Activated CD8-positive, alpha-beta T cell treated with anti-CD3 and anti-CD28 coated beads for 36 hours (primary cell): ENCODE measurements around the gene RAB5B. TPM values are rescaled to one million over a fixed set of nuclear protein-coding genes. Genes with fewer than 3 reads are reported as not detected.

Experiments used
- ATAC-seq: fragments of 200-7000 bp; cut with Tn5 transposase; one replicate; pipeline ENCODE4 v1.10.0; 2021; ENCODE audit warnings: mild to moderate bottlenecking, moderate library complexity
- CTCF ChIA-PET: fragments of 350-600 bp; sonication (Branson Sonifier 250); formaldehyde crosslinking; loops from one replicate; lab custom pipeline; 2021; ENCODE audit warnings: antibody characterized with exemption; lab: Charles Lee
- POLR2A ChIA-PET: fragments of 350-600 bp; sonication (Branson Sonifier 250); formaldehyde crosslinking; loops from one replicate; lab custom pipeline; 2021; ENCODE audit warnings: antibody characterized with exemption; lab: Charles Lee
- DNase-seq: peaks from one replicate; pipeline ENCODE4 v3.0.0-alpha.2; 2020
- H3K27ac Mint-ChIP-seq: one replicate; pipeline ENCODE4 v1.8.0; 2021; ENCODE audit warnings: mild to moderate bottlenecking, mixed read lengths
- H3K27me3 Mint-ChIP-seq: one replicate; pipeline ENCODE4 v1.8.0; 2021; ENCODE audit warnings: mixed read lengths
- H3K36me3 Mint-ChIP-seq: one replicate; pipeline ENCODE4 v1.8.0; 2021; ENCODE audit warnings: low read depth, mixed read lengths
- H3K4me1 Mint-ChIP-seq: one replicate; pipeline ENCODE4 v1.8.0; 2021; ENCODE audit warnings: low read depth, mixed read lengths
- H3K4me3 Mint-ChIP-seq: one replicate; pipeline ENCODE4 v1.8.0; 2021; ENCODE audit warnings: mild to moderate bottlenecking, moderate library complexity, mixed read lengths
- H3K9me3 Mint-ChIP-seq: one replicate; pipeline ENCODE4 v1.8.0; 2021; ENCODE audit warnings: mixed read lengths
- intact Hi-C: fragments of 100-400 bp; cut with micrococcal nuclease; formaldehyde crosslinking; loops from one replicate; pipeline ENCODE4 v1.10.0; 2022
- total RNA-seq, 2 experiments: library from RNA; stranded (reverse); gene quantifications; one replicate each; pipeline ENCODE4 v1.2.3, GENCODE V29; 2021
- TF ChIP-seq, protein P1 (sequence below): fragments of 200-600 bp; IDR thresholded peaks from one replicate; pipeline ENCODE4 v1.8.0; 2022; ENCODE audit warnings: antibody characterized with exemption, mild to moderate bottlenecking

RAB5B gene
- total RNA-seq, 2 experiments from 2014 or later = 26.0 to 32.4 TPM

- peaks cover 16% of the 10 kb centered on the region for H3K4me1 Mint-ChIP-seq
- H3K4me3 Mint-ChIP-seq = no peak overlapping the region
- ChIA-PET CTCF (interaction anchor here (1.0 to 6.2 kb wide), 3 partner anchors 36 to 57 kb away, joined by 3 to 55 read pairs (median 20); no protein-coding TSS in a partner anchor), POLR2A (no interaction called here)
- H3K27ac Mint-ChIP-seq = peak overlapping the region; percentile 2
- peaks cover 11% of the 10 kb centered on the region for H3K27me3 Mint-ChIP-seq
- intact Hi-C loops = no loop called here
- ATAC-seq = no peak
- no peak for DNase-seq
- TF ChIP-seq, protein P1, sequence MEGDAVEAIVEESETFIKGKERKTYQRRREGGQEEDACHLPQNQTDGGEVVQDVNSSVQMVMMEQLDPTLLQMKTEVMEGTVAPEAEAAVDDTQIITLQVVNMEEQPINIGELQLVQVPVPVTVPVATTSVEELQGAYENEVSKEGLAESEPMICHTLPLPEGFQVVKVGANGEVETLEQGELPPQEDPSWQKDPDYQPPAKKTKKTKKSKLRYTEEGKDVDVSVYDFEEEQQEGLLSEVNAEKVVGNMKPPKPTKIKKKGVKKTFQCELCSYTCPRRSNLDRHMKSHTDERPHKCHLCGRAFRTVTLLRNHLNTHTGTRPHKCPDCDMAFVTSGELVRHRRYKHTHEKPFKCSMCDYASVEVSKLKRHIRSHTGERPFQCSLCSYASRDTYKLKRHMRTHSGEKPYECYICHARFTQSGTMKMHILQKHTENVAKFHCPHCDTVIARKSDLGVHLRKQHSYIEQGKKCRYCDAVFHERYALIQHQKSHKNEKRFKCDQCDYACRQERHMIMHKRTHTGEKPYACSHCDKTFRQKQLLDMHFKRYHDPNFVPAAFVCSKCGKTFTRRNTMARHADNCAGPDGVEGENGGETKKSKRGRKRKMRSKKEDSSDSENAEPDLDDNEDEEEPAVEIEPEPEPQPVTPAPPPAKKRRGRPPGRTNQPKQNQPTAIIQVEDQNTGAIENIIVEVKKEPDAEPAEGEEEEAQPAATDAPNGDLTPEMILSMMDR = no peak
- peaks cover 27% of the 10 kb centered on the region for H3K36me3 Mint-ChIP-seq
- H3K9me3 Mint-ChIP-seq = no peaks in the 10 kb centered on the region
Measured at GRCh38 chr12:55993230-55993853, 19.5 kb downstream of the RAB5B start.

- H3K27me3 Mint-ChIP-seq = peaks cover 11% of the 10 kb centered on the region
- no peak for ATAC-seq
- intact Hi-C loops = no loop called here
- TF ChIP-seq, protein P1 = no peak
- DNase-seq = no peak
- H3K4me1 Mint-ChIP-seq = peaks cover 24% of the 10 kb centered on the region
- peaks cover 24% of the 10 kb centered on the region for H3K36me3 Mint-ChIP-seq
- H3K9me3 Mint-ChIP-seq = no peaks in the 10 kb centered on the region
- CTCF ChIA-PET = interaction anchor here (0.6 to 6.2 kb wide), 43 partner anchors 8 to 256 kb away, joined by 3 to 88 read pairs (median 5); partner anchors contain the start of genes IKZF4, ORMDL2, PA2G4 and RAB5B
- H3K27ac Mint-ChIP-seq = peak overlapping the region; percentile 20
- POLR2A ChIA-PET = interaction anchor here (1.0 to 2.8 kb wide), 8 partner anchors 21 to 163 kb away, joined by 3 to 17 read pairs (median 3); partner anchors contain the start of genes MYL6 and RAB5B
- no peak overlapping the region for H3K4me3 Mint-ChIP-seq
Measured at GRCh38 chr12:55995366-55995765, 21.5 kb downstream of the RAB5B start.

DNA sequence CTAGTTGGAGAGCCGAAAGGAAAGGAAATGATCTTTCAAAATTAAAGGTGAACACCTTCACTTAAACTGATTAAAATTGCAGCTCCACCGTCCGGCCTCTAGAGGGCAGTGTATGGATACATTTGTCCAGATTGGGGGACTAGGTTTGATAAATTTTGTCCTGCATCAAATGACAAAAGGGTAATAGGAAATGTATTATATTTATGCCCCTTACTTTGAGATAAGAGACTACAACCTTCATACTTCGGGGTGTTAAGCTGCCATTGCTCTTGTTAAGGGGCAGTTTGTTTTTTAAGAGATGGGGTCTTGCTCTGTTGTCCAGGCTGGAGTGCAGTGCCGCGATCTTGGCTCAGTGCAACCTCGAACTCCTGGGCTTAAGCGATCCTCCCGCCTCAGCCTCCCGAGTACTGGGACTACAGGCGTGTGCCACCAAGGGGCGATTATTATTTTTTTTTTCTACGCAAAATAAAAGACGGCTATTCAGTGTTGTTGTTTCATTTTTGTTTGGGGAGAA is 22.4 kb downstream of the RAB5B start:
- ATAC-seq = peak; percentile 67
- intact Hi-C loops = loop anchor here (2.0 kb wide), 2 partner anchors 33 to 45 kb away; partner anchors contain the start of gene RPS26
- peak; percentile 78 for DNase-seq
- TF ChIP-seq, protein P1 = peak; percentile 81
- POLR2A ChIA-PET = interaction anchor here (1.0 to 2.8 kb wide), 8 partner anchors 22 to 162 kb away, joined by 3 to 17 read pairs (median 3); partner anchors contain the start of genes MYL6 and RAB5B
- CTCF ChIA-PET = interaction anchor here (0.6 to 6.2 kb wide), 44 partner anchors 8 to 257 kb away, joined by 3 to 88 read pairs (median 5); partner anchors contain the start of genes IKZF4, ORMDL2, PA2G4 and RAB5B
- Mint-ChIP-seq H3K27ac (peak overlapping the region; percentile 51), H3K36me3 (peaks cover 17% of the 10 kb centered on the region), H3K27me3 (peaks cover 11% of the 10 kb centered on the region), H3K9me3 (no peaks in the 10 kb centered on the region), H3K4me1 (peaks cover 24% of the 10 kb centered on the region), H3K4me3 (peak overlapping the region; percentile 74)

DNA sequence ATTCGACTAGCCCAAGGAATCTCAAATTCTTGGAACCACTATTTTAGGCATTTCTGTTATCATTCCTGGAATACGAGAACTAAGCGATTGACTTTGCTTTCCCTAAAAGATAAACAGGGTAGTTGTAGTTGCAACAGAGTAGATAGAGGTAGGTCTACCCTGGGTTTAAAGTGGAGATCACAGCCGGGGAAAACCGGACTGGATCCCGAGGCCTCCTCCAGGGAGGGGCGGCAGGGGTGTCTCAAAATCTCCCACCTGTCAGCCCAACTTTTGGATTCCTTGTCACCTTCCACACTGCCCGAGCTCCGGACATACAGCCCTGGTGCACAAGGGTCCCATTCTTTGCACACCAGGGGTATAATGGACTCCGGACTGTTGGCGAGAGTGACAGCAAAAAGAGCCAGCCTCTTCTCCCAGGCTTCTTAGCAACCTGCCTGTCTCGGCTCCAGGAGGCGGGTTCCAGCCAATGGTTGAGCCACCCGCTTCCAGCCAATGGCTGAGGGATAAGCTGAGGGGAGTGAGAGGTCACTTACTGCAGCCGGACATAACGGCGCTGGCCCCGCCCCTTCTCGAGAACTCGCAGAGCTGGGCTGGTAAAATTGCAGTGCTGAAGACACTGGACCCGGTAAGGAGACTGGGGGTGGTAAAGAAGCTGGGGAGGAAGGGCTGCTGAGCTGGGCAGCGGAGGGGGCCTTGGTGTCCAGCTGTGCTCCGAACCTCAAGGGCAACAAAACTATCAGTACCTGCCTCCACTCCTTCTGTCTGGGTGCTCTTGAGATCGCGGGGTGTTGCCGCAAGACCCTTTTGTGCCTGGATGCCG is 23.0 kb downstream of the RAB5B start, which contains the start of gene SUOX:
SUOX (plus strand) TSS at position 562 of the 820 bp plus-strand sequence. CDS start 4,946 bp downstream, outside the sequence.
- H3K36me3 Mint-ChIP-seq = peaks cover 12% of the 10 kb centered on the region
- ChIA-PET CTCF (interaction anchor here (0.7 to 6.2 kb wide), 36 partner anchors 9 to 282 kb away, joined by 3 to 88 read pairs (median 6); partner anchors contain the start of genes IKZF4, ORMDL2, PA2G4 and RAB5B), POLR2A (interaction anchor here (0.9 to 2.8 kb wide), 4 partner anchors 10 to 108 kb away, joined by 3 to 17 read pairs (median 6); partner anchors contain the start of gene PA2G4)
- peak within 1 kb of the TSS; percentile 51 for H3K27ac Mint-ChIP-seq
- peaks cover 24% of the 10 kb centered on the region for H3K4me1 Mint-ChIP-seq
- no peaks in the 10 kb centered on the region for H3K9me3 Mint-ChIP-seq
- ATAC-seq = peak; percentile 88
- peak within 1 kb of the TSS; percentile 74 for H3K4me3 Mint-ChIP-seq
- intact Hi-C loops = loop anchor here (2.0 kb wide), 2 partner anchors 32 to 44 kb away; partner anchors contain the start of gene RPS26
- TF ChIP-seq, protein P1 = no peak
- H3K27me3 Mint-ChIP-seq = peaks cover 11% of the 10 kb centered on the region
- DNase-seq = peak; percentile 65
